HFF-Myc (cell line): ENCODE data around the gene SAFB.

Experiments used
- DNase-seq: peaks from one replicate; pipeline ENCODE4 v3.0.0-alpha.2; 2011; ENCODE audit warnings: low read depth; ENCODE audit errors: extremely low read depth
- H3K4me3 ChIP-seq: replicated peaks from 2 replicates; pipeline ENCODE4 v1.5.1; 2011; ENCODE audit warnings: low read depth, mild to moderate bottlenecking, control low read depth, low read length
- TF ChIP-seq, protein P1 (sequence below): IDR thresholded peaks from 2 replicates; pipeline ENCODE4 v1.5.1; 2012; ENCODE audit warnings: mild to moderate bottlenecking, low read depth, low read length, control low read depth; ENCODE audit errors: missing control alignments

Gene SAFB

GRCh38 chr19:5646703-5647102, 23.8 kb downstream of the SAFB start:
- no peak overlapping the region for H3K4me3 ChIP-seq
- TF ChIP-seq, protein P1, sequence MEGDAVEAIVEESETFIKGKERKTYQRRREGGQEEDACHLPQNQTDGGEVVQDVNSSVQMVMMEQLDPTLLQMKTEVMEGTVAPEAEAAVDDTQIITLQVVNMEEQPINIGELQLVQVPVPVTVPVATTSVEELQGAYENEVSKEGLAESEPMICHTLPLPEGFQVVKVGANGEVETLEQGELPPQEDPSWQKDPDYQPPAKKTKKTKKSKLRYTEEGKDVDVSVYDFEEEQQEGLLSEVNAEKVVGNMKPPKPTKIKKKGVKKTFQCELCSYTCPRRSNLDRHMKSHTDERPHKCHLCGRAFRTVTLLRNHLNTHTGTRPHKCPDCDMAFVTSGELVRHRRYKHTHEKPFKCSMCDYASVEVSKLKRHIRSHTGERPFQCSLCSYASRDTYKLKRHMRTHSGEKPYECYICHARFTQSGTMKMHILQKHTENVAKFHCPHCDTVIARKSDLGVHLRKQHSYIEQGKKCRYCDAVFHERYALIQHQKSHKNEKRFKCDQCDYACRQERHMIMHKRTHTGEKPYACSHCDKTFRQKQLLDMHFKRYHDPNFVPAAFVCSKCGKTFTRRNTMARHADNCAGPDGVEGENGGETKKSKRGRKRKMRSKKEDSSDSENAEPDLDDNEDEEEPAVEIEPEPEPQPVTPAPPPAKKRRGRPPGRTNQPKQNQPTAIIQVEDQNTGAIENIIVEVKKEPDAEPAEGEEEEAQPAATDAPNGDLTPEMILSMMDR, result no peak
- no peak for DNase-seq

GRCh38 chr19:5648464-5648863, 25.6 kb downstream of the SAFB start:
- no peak for DNase-seq
- TF ChIP-seq, protein P1, result no peak
- no peak overlapping the region for H3K4me3 ChIP-seq

GRCh38 chr19:5651361-5651760, 28.5 kb downstream of the SAFB start:
- TF ChIP-seq, protein P1, result no peak
- DNase-seq, result no peak
- no peak overlapping the region for H3K4me3 ChIP-seq

DNA sequence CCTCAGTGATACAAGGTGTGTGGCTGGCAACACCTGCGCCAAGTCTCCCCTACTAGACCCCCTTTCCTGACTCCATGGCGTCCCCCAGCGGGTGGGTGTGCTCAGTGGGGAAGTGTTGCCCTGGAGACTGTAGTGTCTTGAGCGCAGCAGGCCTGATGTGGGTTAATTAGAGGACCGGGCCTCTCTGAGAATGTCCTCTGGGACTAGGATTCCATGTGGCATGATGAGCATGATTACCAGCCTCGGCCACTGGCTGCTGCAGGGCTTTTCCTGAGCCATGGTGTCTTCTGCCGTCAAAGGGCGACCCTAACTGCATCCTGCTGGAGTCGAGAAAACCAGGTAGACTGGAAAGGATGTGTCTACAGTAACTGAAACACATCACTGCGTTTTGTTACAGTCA, 29.4 kb downstream of the SAFB start:
- TF ChIP-seq, protein P1, result no peak
- H3K4me3 ChIP-seq, result no peak overlapping the region
- DNase-seq, result no peak

DNA sequence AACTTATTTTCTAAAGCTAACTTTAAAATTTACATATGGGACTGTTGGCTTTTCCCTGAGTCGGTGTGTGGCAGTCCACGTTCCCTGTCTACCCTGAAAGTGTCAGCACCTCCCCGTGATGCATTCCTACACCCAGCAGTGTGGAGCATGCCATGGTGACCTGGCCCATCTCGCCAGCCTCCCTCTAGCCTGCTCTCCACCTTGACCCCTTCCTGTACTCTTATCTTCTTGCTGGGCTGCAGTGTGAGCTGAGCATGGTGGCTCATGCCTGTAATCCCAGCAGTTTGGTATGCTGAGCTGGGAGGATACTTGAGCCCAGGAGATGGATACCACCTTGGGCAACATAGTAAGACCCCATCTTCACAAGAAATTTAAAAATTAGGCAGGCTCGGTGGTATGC, 32.0 kb downstream of the SAFB start:
- TF ChIP-seq, protein P1, result no peak
- DNase-seq, result no peak
- H3K4me3 ChIP-seq, result no peak overlapping the region

GRCh38 chr19:5655412-5655811, 32.5 kb downstream of the SAFB start:
- DNase-seq, result no peak
- no peak overlapping the region for H3K4me3 ChIP-seq
- TF ChIP-seq, protein P1, result no peak

GRCh38 chr19:5661483-5661882, 38.6 kb downstream of the SAFB start:
- no peak overlapping the region for H3K4me3 ChIP-seq
- TF ChIP-seq, protein P1, result no peak
- DNase-seq, result no peak
